ENCODE results near the gene ADCY3.

Gene ADCY3

DNA sequence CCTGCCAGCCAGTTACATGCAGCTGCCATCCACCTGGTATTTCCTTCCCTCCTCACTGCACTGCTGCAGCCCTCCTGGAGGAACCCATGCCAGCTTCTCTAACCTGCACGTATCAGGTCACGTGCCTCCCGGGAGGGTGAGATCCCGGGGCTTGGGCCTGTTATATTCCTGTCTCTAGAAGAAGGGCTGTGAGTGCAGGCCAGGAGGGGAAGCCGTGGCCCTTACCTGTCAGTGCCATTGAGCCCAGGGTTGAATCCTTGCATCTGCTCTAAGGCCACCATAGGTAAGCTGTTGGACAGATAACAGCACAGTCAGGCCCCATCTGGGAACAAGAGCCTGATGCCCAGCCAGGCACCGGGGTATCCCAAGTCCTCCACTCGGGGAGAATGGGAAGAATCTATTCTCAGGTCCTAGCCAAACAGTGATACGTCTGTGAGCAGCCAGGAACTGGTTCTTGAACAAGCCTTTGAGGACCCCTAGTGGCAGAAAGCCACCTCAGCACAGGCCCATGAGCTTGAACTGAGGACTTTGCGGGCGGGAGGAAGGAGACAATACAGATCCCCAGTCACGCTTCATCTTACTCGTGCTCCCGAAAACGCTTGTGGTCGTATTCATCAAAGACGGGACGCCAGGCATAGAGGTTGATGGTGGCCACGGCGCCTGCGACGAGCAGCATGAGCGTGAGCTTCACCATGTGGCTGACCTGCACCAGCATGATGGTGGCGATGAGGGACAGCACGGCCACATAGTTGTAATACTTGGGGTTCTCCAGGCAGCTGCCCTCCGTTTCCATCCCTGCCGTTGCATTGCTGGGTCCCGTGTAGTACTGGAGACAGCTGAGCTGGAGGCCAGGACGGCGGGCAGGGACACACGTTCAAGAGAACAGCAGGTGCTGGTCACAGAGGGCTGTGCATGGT lies 92.5 kb downstream of the ADCY3 start:
- DNase-seq: peak; percentile 48

- no peak for DNase-seq
These were observed 93.3 kb downstream of the ADCY3 start for GRCh38 chr2:24826773-24827145.

GRCh38 chr2:24825883-24826772 lies 93.9 kb downstream of the ADCY3 start:
- no peak for DNase-seq

DNA sequence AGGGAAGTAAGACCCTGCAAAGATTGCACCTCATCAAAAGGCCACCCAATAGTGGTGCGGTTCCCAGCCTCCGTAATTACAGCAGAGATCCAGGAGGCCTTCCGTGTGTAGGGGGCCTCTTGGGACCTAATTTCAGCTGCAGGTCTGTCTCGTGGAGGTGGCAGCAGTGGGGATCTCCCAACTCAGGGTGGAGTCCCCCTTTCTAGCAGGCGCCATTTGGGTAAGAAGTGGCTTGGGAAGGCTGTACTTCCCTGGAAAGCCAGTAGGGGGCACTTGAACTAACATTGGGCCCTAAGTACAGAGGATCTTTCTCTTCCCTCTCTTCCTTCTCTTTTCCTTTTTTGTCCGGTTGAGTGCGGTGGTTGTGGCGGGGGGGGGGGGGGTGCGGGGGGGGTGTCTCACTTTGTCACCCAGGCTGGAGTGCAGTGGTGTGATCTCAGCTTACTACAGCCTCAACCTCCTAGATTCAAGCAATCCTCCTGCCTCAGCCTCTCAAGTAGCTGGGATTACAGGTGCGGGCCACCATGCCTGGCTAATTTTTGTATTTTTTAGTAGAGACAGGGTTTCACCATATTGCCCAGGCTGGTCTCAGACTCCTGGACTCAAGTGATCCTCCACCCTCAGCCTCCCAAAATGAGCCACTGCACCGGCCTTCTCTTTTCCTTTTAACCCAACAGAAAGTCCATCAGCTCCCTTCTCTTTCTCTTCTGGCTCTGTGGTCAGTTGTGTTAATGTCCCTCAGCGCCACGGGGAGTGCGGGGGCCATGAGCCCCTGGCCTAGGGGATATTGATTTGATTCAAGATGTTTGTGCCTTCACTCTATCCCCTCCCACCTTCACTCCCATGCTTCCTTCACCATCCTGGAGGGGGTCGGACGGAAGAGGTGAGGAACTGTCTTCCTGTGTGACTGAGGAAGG lies 94.8 kb downstream of the ADCY3 start:
- no peak for DNase-seq

DNA sequence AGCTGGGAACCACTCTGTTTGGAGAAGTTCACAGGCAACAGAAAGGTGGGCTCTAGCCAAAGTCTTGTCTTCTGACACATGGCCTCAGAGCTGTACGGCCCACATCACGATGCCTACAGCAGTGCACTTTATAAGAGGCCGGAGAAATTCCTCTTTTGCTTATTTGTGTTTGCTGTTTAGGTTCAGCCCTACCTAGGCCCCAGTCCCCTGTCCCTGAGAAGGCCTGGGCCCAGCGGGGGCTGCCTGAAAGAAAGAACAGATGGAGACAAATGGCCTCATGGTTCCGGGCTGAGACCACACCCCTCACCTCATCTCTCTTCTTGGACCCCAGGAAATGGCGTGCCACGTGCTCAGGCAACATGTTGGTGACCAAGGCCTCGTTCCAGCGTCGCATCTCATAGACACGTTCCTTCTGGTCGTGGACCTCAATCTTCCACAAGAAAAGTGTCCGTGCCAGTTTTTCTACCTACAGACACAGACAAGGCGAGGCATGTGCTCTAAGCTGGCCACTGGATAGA lies 95.9 kb downstream of the ADCY3 start:
- DNase-seq: no peak

DNA sequence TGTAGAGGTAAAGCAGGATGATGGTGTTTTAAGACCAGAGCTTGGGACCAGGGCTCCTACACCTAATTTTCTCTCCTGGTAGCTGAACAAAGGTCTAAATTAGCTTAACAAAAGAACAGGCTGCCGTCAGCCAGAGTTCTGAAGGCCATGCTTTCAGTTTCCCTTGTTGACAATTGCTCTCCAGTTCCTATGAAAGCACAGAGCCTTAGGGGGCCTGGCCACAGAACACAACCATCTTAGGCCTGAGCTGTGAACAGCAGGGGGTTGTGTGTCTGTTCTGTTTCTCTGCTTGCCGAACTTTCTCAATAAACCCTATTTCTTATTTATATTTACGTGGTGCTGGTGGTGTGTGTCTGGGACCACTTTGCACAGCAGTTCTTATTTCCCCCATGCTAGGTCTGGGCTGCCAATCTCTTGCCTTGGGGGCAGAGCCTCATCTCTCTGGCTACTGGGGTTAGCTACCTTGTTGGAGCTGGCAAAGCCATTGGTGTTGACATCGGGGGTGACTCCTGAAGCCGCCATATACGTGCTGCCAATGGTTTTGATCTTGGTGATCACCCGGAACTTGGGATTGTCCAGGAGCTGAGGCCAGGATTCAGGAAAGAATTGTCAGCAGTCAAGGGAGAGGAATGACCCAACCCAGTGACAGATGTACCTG lies 97.9 kb downstream of the ADCY3 start:
- DNase-seq: no peak

GRCh38 chr2:24821433-24821891 lies 98.6 kb downstream of the ADCY3 start:
- no peak for DNase-seq

DNA sequence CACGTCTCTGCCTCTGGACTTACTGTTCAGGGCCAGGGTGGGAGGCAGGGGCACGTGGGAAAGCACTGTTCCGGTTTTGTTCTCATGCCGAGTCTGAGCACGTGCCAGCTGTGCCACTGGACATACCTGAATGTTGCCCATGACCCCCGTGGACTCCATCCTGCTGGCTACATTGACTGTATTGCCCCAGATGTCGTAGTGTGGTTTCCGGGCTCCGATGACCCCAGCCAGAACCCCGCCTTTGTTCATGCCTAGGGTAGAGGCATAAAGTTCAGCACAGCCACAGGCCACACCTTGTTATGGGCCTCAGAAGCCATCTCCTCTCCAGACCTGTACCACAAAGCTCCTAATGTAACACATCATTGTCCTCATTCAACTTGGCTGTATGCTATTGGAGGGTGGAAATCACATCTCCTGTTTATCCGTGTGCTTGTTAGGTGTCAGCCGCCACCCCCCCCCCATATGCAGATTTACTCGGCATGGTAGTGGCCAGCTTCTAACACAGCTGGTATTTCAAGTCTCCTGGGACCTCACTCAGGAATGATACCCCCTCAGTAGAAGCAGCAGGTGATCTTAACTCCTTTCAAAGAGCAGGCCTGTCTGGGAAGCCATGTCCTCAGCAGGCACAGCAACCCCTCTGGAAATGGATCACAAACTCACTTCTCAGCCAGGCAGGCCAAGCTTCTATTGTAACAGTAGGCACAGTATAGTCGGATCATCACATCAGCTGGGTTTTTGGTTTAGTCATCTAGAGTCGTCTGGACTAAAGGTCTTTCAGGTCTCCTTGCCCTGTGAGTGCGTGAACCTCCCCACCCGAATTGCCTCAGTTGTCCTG lies 99.2 kb downstream of the ADCY3 start:
- DNase-seq: no peak

DNA sequence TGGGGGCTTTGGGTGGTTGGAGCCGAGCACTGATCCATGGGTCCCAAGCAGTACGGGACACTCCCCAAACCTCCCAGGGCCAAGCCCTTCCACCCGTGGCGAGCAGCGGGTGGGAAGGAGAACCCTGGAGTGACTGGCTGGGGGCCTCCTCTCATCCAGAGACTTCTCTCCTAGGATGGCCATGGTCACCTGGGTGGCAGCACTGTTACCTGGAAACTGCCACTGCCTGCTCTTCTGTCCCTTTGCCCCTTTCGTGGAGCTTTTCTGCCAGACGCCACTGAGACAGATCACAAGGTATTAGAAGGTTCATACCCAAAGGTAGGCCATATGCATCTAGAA lies 99.9 kb downstream of the ADCY3 start:
- DNase-seq: no peak

DNA sequence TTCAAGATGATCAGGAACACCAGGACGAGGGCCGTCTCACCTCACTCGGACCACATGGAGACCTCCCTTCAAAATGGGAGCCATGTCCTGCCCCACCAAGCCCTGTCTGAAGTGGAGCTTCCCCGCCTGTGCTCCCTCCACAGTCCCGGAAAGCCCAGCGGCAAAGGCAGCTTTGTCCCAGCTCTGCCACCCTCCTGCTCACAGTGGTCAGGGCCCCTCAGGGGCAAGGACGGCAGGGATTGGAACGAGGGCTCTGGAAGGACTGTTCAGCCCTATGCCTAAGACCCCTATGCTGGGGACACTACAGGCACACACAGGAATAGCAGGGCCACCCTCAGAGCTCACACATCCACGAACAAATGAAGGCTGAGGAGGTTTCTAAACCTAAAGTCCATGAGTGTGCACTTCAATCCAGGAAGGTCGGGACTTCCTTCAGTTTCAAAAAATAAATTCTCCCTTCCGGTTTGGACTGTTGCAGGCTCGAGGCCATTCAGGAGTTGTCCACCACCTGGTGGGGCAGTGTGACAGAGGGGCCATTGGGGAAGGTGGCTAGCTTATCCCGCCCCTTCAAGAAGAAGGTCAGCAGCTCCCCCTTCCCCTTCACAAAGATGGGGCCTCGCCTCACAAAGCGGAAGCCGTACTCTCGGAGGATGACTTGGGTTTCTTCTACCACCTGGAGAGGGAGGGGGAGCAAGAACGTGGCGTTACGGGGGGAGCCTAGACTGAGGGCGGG lies 100.4 kb downstream of the ADCY3 start:
- DNase-seq: no peak

GRCh38 chr2:24818721-24819167 lies 101.3 kb downstream of the ADCY3 start:
- DNase-seq: no peak

GRCh38 chr2:24816884-24817283 lies 103.2 kb downstream of the ADCY3 start:
- no peak for DNase-seq

DNA sequence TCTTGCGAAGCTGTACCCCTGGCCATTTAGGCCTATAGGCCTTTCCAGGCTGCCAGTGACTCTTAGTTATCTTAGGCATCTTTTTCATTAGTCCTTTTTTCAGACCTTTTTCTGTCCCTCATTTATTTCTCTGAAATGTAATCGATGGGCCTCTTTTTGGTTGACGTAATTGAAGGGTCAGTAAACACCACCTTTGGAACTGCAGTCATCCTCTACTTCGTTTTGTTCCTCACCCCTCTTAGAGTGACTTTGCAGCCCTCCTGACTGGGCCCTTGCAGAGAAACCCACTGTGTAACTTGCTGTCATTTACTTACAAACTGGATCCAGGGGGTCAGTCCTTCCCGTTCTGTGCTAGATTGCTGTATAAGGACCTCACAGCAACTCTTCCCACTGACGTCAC lies 103.6 kb downstream of the ADCY3 start:
- no peak for DNase-seq

- no peak for DNase-seq
These were observed 104.9 kb downstream of the ADCY3 start for GRCh38 chr2:24815171-24815570.

DNA sequence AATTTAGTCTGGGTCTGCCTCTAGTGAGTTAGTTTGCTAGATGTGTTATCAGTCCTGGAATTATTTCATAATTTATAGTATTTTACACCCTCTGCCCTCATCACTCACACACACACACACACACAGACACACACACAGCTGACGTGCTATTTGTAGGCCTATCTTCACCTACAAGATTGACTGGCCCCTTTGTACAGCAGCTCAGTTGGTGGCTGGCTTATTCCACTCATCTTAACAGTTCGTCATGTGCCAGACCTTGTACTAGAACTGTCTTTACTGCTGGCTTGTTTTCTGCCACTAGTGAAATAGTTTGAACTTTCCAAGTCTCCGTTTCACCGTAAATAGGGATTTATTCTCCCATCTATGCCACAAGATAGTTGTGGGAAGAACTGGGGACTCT lies 105.5 kb downstream of the ADCY3 start:
- no peak for DNase-seq

- no peak for DNase-seq
These were observed 106.3 kb downstream of the ADCY3 start for GRCh38 chr2:24813691-24814137.

- no peak for DNase-seq
These were observed 110.6 kb downstream of the ADCY3 start for GRCh38 chr2:24809316-24810007.

GRCh38 chr2:24806661-24807036 lies 113.4 kb downstream of the ADCY3 start:
- no peak for DNase-seq
